GM18873 (cell line): ENCODE measurements around the gene GCLC.
"Not testable (repeated sequence)": the region's sequence is repeated elsewhere in the genome, so short reads cannot be mapped to it uniquely, and the experiment has no call there.

Experiments used
- ATAC-seq: cut with Tn5 transposase; IDR thresholded peaks from one replicate; pipeline ENCODE4 v1.9.1; 2021; ENCODE audit warnings: mild to moderate bottlenecking, moderate library complexity, moderate number of reproducible peaks; ENCODE audit not compliant: unreplicated experiment, low FRiP score

GCLC gene

GRCh38 chr6:53544470-53545308 is at the start of gene GCLC:
Gene GCLC, minus strand, starts transcription at chr6:53545101. Its CDS starts 456 bp downstream, at chr6:53544645.
- ATAC-seq: peak; percentile 57

GRCh38 chr6:53594596-53594995 is 49.7 kb upstream of the GCLC start:
- no peak for ATAC-seq

- no peak for ATAC-seq
Observed at GRCh38 chr6:53593001-53593488, 48.1 kb upstream of the GCLC start.

GRCh38 chr6:53591873-53592272 is 47.0 kb upstream of the GCLC start:
- no peak for ATAC-seq

GRCh38 chr6:53588816-53589509 is 44.1 kb upstream of the GCLC start:
- no peak for ATAC-seq

GRCh38 chr6:53587291-53587690 is 42.4 kb upstream of the GCLC start:
- no peak for ATAC-seq

GRCh38 chr6:53585208-53585900 is 40.5 kb upstream of the GCLC start:
- ATAC-seq: no peak

- no peak for ATAC-seq
Observed at GRCh38 chr6:53584726-53585125, 39.8 kb upstream of the GCLC start.

GRCh38 chr6:53583451-53583850 is 38.5 kb upstream of the GCLC start:
- ATAC-seq: no peak

- no peak for ATAC-seq
Observed at GRCh38 chr6:53582963-53583362, 38.1 kb upstream of the GCLC start.

GRCh38 chr6:53581856-53582255 is 37.0 kb upstream of the GCLC start:
- no peak for ATAC-seq

GRCh38 chr6:53581173-53581773 is 36.4 kb upstream of the GCLC start:
- ATAC-seq: no peak

- no peak for ATAC-seq
Observed at GRCh38 chr6:53579338-53579737, 34.4 kb upstream of the GCLC start.

- no peak for ATAC-seq
Observed at GRCh38 chr6:53578371-53578770, 33.5 kb upstream of the GCLC start.

- no peak for ATAC-seq
Observed at GRCh38 chr6:53573299-53573698, 28.4 kb upstream of the GCLC start.

GRCh38 chr6:53572379-53572778 is 27.5 kb upstream of the GCLC start:
- not testable (repeated sequence) for ATAC-seq

- ATAC-seq: no peak
Observed at GRCh38 chr6:53568776-53569616, 24.1 kb upstream of the GCLC start.

GRCh38 chr6:53567701-53568100 is 22.8 kb upstream of the GCLC start:
- no peak for ATAC-seq

- ATAC-seq: no peak
Observed at GRCh38 chr6:53566755-53567154, 21.9 kb upstream of the GCLC start.

- ATAC-seq: no peak
Observed at GRCh38 chr6:53565886-53566285, 21.0 kb upstream of the GCLC start.
